Stimulated activated CD8-positive, alpha-beta memory T cell treated with anti-CD3 and anti-CD28 coated beads, Interleukin-12 subunit alpha, Interleukin-12 subunit beta, amount 100 ng/mL, for 4 hours (primary cell): ENCODE measurements around the gene TRIM2.
"Not testable (repeated sequence)": the region's sequence is repeated elsewhere in the genome, so short reads cannot be mapped to it uniquely, and the experiment has no call there.

Source experiments
- DNase-seq: peaks from one replicate; pipeline ENCODE4 v3.0.0-alpha.2; 2020; ENCODE audit warnings: low read depth

TRIM2 gene

DNA sequence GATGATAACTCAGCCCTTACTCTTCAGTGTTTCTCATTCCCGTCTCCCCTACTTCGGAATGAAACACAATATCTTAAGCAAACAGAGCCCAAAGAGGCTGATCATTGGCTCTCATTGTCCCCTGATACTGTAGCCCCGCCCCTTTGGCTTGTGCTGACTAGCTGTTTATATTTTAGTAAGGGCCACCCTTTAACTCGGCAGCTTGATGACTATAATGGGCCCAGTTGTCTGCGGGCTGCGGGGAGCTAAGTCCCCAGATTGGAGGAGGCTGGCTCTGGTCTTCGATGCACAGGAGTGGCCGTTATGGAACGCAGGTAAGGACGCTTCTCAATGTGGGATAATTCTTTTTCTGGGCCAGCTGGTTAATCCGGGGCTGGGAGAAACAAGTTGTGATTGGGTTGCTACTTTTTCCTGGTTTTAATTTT is at the start of gene TRIM2:
Gene TRIM2 (plus strand): TSS at position 197 of the 425 bp plus-strand sequence. CDS start 88 bp downstream, at position 285.
- no peak for DNase-seq

GRCh38 chr4:153155686-153156085 is 48.6 kb upstream of the TRIM2 start:
- DNase-seq, result no peak

DNA sequence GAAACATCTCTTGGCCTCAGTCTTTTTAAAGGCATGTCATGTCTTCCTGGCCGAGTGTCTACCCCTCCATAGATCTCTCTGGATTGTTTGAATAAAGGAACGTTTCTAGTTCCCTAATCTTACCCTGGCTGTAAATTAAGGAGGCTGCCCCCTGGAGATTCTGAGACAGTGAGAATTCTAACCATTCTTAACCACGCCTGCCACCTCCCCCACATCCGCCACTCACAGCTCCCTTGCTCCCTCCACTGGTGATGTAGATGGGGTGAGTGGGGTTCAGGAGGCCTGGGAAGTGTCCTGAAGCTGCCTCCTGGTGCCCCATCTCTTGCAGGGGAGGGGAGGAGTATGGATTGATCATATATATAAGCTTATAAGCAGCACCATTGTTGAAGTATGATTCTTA is 48.0 kb upstream of the TRIM2 start:
- DNase-seq, result no peak

DNA sequence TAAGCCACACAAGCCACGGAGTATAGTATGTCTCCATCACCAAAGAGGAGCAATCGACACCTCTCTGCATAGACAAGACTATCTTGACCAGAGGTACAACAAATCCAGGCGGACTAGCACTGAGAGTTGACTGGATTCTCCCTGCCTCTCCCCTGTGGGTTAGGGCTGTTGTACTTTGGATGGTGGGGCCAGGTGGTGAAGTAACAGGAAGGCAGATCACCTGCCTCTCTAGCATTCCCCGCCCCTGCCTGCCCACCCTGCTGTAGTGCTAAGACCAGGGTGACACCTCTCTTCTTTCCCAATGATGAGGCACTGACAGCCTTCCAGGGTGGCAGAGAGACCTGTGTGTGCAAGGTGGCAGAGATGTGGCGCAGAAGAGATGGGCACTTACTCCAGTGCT is 47.5 kb upstream of the TRIM2 start:
- no peak for DNase-seq

GRCh38 chr4:153159016-153159415 is 45.2 kb upstream of the TRIM2 start:
- no peak for DNase-seq

DNA sequence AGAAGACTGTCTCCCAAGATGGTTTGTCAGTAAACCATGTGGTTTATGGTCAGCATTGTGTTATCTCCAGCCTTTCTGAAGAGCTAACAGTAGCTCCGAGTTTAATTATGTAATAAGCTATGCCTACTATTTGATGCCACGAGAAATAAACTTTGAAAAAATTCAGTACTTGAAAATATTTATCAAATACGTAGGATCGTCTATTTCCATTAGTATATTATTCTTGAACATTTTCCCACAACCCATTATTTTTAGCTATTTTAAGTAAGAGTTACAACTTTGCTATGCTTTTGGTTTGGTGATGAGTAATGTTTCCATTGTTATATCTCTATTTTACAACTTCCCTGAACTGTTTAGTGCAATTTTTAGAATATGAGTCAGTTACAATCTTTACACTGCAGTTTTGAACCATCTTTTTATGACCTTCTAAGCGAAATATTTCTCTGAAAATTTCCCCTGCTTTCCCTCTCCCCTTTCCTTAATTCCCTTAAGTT is 44.5 kb upstream of the TRIM2 start:
- no peak for DNase-seq

DNA sequence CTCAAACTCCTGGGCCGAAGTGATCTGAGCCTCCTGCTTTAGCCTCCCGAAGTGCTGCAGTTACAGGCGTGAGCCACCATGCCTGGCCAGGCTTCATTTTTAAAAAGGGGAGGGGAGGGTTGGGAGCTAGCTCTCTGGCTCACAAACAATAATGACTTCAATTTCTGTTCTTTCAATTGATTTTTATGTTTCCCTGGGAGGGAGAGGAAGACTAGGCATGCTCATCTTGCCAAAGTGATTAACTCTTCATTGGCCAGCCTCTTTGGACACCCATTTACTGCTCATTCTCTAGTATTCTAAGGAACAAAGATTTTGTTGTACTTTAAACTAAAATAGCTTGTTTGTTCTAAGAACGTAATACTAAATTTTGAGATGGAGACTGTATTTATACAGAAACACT is 43.4 kb upstream of the TRIM2 start:
- no peak for DNase-seq

- DNase-seq, result no peak
Measured at GRCh38 chr4:153161226-153161963, 42.8 kb upstream of the TRIM2 start.

DNA sequence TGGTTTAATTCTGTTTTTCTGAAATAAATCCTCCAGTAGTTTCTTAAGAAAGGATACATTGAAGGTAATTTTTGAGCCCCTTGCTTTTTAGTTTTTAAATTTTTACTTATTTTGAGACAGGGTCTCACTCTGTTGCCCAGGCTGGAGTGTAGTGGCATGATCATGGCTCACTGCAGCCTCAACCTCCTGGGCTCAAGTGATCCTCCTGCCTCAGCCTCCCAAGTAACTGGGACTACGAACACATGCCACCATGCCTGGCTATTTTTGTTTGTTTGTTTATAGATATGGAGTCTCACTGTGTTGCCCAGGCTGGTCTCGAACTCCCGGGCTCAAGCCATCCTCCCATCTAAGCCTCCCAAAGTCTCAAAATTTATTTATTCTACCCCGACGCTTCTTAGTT is 39.0 kb upstream of the TRIM2 start:
- not testable (repeated sequence) for DNase-seq

GRCh38 chr4:153166716-153167501 is 37.3 kb upstream of the TRIM2 start:
- no peak for DNase-seq

DNA sequence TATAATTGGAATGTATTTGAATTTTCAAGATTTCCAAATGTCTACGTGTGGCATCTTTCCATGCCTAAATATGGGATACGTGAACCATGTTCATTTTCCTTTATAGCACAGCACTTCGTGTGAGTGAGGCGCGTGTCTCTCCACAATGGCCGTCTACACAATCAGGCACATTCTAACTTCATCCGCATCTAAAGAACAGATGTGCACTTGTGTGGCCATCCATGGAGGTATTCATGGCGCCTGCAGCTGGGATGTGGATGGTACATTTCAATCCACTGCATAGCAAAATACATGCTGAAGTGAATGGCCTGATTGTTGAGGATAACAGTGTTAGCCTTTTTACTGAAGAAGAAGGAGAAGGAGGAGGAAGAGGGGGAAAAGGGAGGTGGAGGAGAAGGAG is 34.5 kb upstream of the TRIM2 start:
- DNase-seq, result no peak

DNA sequence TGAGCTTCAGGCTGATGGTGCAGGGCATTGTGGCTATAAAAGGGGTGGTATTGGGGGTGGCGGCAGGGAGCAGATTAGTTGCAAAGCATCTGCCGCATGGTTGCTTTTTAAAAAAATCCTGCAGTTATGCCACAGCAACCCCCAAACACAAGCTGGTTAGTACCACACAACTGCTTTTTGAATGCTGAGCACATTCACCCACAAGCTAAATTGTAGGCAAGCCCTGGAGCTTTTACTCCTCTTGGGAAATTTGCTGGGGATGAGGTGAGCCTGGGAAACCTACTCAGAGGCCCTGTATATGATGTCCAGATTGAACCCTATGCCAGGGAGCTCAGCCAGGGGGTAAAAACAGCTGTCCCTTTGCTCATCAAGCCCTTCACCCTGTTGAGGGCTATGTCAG is 33.8 kb upstream of the TRIM2 start:
- DNase-seq, result no peak

- DNase-seq, result no peak
Measured at GRCh38 chr4:153174821-153175567, 29.2 kb upstream of the TRIM2 start.

DNA sequence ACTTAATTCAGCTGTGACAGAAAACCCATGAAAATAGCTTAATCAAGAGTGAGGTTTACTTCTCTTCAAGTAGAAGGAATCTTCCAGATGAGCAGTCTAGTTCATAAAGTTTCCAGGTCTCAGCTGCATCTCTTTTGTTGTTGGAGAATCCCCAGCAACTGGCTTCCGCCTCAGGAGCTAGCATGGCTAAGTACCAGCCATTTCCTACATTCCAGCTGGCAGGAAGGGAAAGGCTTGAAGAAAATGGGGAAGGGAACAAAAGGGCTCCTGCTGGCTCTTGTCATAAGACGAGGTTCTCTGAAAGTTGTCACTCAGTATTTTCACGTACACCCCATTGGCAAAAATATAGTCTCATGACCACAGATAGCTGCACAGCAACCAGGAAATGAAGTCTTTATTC is 27.3 kb upstream of the TRIM2 start:
- DNase-seq, result no peak

- DNase-seq, result no peak
Measured at GRCh38 chr4:153177841-153178240, 26.4 kb upstream of the TRIM2 start.

DNA sequence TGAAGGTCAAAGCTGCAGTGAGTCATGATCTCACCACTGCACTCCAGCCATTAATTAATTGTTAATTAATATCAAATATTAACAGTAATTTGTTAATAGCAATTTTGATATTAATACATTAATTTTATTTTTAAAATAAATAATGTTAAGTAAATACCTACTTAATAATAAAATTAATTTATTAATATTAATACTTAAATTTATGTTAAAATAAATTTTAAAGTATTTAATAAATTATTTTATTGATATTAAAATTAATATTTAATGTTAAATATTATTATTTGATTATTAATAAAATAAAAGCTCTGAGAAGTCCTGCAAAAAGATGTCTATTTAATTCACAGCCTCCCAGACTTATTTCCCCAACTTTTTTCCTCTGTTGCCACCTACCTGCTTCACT is 25.1 kb upstream of the TRIM2 start:
- DNase-seq, result no peak

- DNase-seq, result no peak
Measured at GRCh38 chr4:153181293-153181692, 22.9 kb upstream of the TRIM2 start.

GRCh38 chr4:153181700-153182099 is 22.5 kb upstream of the TRIM2 start:
- no peak for DNase-seq

DNA sequence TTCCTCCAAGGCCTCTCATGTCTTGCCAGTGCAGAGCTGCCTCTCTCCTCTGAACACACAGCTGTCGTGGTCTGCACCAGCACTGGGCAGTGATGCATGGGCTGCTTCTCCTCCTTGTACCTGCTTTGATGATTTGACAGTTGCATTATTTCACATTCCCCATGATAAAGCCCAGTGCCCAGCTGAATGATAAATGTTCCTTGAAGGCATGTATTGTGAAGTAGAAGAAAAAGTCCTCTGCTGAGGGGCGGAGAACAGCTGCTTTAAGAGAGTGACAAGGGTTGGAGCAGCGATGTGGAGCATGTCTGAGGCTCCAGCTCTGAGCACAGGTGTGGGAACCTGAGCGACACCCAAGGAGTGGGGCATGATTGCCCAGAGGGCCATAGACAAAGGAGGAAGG is 21.1 kb upstream of the TRIM2 start:
- DNase-seq, result no peak

DNA sequence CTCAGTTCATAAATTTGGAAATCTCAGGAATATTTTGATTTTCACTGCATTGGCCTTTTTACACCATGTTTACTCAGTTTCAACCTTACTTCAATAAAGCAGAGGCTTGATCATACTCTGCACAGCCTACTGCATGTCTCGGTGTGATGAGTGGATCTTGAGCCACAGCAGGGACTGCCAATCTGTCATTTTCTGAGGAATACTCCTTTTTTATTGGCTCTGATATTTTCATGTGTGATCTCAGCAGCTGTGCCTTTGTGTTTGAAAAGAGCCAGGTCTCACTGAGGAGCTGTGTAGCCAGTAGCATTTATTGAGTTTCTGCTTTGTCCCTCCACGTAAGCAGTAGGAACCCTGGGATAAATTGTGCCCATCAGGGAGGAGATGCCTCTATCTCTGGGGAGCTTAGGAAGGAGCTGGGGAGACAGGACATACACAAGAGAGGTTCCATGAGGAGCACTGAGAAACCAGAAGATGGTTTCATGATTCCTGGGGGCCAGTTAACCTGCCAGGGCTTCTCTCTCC is 18.9 kb upstream of the TRIM2 start:
- no peak for DNase-seq

DNA sequence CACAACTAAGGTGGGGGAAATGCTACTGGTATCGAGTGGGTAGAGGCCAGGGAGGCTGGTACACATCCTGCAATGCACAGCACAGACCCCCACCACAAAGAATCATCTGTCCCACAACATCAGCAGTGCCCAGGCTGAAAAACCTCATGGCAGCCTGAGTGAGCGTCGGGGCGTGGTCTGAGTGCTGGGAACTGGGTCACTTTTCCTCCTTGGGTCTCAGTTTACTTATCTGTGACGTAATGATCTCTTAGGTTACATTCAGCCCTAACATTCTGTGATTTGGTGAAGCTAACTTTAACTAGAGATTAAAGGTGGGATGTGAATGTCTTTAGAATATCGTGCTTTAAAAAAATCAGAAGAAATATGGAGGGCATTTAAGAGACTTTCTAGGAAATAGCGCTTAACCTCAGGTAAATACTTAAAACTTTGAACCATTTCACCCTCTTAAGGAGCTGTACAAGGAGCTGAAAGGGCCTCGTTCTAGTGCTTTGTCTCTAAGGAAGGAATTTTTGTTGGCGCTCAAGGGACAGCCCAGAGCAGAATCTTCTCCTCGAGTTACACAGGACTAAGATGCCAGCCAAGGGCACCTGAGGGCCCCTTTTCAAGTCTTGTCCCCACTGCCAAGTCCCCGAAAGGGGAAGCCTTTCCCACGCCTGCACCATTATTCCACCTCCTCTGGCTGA is 18.1 kb upstream of the TRIM2 start:
- DNase-seq, result no peak
